T-helper 1 cell (primary cell): ENCODE data around the gene CAB39.
A peak's percentile ranks its signal among the peaks of the same experiment; 100 is the strongest.

Experiments
- DNase-seq, 5 donors: peaks; one replicate each; pipeline ENCODE4 v3.0.0-alpha.2; 2012 to 2020
- total RNA-seq, 4 donors: gene quantifications; one replicate each; lab custom pipeline; 2026; lab: John Stamatoyannopoulos, UW

CAB39 gene
- 137 to 190 (median 160) reads per million in 4 donors for total RNA-seq

DNA sequence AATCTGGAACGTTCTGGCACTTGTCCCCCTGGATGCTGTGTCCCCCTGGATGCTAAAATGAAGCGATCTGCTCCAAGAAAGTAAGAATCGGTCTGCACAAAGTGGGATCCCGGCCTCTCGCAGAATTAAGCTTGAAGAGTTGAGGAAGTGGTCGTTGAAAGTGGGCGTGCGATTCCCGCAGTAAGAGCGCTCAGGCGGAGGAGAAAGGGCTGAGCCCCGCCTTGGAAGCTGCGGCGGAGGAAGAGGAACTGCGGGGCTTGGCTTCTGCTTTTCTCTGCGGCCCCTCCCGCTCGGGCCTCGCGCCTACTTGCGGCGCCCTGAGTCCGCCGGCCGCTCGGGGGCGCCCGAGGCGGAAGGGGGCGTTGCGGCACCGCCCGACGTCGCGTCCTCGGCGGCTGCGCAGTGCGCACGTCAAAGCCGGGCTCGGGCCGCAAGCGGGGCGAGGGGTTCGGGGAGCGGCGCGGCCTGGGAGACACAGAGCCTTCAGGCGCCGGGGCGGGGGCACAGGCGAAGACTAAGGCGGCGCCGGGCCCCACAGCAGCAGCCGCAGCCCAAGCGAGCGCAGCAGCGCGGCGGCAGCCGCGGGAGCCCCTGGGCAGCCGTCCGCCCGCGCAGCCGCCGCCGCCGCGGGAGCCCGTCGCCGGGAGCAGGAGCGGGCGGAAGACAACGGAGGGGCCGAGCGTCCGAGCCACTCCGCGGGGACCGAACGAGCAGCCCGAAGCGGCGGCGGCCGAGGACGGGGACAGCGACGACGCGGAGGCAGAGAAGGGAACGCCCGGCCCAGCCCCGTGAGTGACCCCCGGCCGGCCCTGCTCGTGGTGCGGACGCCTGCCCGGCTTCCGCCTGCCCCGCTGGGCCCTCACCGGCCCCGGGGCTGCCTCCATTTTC, at the start of gene CAB39:
TSS of gene CAB39 (plus strand) at position 400 of the 888 bp plus-strand sequence. CDS start 47,160 bp downstream, outside the sequence.
- DNase-seq, result peak; percentile 78 to 91 (median 80)

DNA sequence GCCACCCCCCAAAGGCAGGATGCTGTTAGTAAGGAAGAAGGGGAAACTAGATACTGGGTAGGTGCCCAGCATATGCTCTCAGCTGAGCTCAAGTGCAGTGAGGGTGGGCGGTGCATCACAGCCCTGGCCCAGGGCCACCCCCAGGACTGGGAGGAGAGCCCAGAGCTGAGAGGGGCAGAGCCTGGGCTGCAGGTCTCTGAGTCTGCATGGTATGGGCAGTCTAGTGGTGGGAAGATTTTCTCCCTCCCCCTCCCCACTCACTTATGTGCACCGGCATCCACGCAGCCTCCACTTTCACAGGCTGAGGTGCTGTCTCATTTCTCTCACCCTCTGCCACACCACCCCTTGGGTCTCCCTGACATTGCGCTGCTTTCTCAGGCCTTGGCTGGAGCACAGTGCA, 48.5 kb upstream of the CAB39 start:
- peak in 1 of 5 donors; percentile 73 for DNase-seq

DNA sequence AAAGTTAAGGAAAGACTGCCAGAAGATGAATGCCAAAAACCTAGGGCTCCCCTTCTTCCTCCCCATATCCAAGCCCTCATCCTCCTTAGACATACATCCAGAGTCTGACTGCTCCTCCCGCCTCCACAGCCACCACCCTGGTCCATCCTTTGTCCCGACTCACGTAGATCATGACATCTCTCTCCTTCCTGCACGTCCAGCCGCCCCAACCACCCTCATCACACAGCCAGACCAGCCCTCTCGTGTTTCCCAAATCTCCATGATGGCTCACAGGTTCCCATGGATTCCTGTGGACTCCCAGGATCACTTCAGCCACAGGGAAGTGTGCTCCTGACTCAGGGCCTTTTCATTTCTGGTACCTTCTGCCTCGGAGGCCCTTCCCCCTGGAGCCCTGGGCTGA, 47.8 kb upstream of the CAB39 start:
- no peak for DNase-seq

DNA sequence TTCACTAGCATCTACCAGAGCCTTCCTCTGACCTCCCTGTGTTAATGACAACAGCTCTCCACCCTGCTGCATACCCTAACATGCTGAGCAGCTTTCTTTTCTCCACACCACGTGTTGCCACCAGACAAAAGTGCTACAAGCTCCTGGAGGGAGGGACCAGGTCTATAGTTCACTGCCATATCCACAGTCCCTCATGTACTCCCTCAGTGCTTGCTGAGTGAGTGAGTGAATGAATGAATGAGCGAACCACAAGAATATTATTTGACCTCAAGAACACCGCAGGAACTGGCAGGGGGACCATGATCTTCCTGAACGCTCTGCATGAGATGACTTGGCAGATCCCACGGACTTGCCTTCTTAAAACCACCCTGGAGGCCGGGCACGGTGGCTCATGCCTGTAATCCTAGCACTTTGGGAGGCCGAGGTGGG, 47.4 kb upstream of the CAB39 start:
- peak in 1 of 5 donors; percentile 68 for DNase-seq

DNA sequence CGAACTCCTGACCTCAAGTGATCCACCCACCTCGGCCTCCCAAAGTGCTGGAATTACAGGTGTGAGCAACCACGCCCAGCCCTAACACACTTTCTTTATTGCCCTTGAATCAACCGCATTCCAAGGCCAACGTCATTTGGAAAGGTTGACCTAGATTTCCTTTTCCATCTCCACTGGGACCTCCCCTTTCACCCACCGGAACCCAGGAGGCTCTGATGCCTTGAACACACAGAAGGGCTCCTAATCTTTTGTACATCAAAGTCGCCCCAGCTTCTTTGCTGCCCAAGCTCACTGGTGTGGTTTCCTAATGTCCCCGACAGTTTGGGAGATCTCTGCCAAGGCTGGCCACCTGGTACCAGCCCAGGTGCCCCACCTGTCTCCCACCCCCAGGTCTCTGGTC, 46.2 kb upstream of the CAB39 start:
- DNase-seq, result no peak

DNA sequence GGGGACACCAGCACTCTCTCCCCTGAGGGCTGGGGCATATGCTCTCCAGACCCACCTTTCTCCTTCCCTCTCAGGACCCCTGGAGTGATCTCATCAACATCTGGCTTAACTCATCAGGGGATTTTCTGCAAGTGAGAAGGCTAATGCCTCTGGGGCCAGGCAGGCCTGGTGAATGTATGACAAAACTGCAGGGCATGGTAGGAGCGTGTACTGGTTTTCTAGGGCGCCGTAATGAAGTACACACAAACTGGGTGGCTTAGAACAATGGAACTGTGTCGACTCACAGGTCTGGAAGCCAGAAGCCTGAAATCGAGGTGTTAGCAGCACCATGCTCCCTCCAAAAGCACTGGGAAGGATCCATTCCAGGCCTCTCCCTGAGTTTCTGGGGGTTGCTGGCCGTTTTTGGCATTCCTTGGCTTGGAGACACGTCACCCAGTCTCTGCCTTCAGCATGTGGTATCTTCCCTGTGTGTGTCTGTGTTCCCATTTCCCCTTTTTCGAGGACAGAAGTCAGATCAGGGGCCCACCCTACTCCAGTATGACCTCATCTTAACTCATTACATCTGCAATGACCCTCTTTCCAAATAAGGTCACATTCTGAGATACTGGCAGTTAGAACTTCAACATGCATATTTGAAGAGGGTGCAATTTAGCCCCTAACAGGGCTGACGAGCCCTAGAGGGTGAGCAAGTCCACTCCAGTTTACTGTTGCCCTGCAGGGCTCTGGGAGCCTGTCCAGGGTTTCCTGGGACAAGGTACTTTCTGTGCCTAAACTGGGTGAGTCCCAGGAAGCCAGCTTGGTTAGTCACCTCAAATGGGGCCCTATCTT, 45.5 kb upstream of the CAB39 start:
- DNase-seq, result peak in 1 of 5 donors; percentile 38

DNA sequence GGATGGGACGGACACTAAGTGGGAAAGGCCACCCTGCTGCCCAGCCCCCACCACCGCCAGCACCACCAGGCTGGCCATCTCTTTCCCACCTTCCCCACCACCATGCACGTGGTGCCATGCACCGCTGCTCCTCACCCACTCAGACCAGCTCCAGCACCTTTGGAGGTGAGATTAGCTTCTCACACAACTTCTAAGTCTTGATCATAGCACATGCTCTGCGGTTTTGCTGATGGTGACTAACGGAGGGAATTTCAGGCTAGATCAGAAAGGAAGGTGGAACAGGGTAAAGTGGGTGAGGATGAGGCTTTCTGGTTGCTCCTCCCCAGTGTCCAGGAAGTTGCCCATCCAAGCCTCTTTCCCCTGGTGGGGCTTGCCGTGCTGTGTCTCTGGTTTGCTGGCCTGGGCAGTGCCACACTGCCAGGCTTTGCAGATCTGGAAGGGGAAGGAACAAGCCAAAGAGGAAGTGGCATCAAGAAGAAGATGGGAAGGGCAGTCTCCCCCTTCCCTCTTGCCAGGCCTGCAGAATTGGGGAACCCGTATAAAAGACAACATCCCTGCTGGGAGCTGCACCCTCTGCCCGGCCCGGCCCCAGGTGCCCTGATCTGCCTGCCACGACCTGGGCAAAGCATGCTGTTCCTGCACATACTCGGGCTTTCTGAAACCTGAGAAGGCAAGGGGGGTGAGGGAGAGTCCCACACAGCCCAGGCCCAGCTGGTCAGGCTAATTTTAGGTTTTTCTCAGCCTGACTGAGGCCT, 44.3 kb upstream of the CAB39 start:
- peak in 1 of 5 donors; percentile 52 for DNase-seq

DNA sequence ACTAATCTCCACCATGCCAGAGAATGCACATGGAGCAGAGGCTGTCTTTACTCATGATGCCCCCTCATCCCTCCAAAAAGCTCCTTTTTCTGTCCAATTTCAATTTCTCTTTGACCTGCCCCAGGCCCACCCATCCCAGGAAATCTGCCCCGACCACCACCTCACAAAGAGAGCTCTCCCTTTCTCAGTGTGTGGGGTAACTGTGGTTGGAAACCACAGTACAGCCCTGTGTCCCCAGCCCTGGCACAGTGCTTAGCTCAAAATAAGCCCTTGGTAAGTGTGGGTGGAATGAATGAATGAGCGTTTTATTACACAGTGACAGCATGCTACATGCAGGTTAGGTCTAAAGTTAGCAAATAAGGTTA, 43.7 kb upstream of the CAB39 start:
- peak in 1 of 5 donors; percentile 28 for DNase-seq

DNA sequence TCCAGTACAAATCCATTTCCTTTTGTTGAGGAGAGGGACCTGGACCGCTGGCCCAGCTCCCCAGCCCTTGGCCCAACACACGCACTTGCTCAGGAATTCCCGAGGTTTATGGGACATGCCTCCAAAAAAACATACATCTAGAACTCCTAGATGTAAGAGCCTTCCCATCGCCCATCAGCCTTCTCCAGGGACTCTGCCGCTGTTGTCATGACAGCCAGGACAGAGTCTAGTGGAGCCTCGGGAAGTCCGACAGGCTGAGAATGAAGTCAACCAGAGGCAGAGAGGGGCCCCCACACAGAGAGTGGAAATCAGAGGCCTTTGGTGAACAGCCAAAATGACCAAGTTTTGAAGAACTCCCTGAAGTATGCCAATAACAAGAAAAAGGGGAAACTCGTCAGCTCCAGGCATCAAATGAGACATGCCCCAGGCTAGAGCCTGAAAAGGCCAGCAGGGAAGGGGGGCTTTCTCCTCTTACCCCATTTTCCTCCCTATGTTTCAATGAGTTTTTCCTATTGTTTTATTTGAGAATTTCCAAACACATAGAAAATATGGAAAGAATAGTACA, 43.2 kb upstream of the CAB39 start:
- DNase-seq, result no peak

DNA sequence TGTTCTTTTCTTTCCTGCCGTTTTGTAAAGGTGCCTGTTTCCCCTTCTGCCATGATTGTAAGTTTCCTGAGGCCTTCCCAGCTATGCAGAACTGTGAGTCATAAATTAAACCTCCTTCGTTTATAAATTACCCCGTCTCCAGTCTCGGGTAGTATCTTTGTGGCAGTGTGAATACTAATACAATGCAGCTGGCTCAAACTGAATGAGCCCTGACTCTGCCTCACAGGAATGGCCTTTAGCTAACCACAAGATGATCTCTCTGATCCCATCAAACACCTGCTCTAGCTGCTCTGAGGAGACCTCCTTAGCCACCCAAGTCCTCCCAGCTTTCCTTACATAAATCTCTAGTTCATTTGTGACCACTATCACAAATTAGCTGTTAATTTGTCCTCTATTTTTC, 41.5 kb upstream of the CAB39 start:
- no peak for DNase-seq

DNA sequence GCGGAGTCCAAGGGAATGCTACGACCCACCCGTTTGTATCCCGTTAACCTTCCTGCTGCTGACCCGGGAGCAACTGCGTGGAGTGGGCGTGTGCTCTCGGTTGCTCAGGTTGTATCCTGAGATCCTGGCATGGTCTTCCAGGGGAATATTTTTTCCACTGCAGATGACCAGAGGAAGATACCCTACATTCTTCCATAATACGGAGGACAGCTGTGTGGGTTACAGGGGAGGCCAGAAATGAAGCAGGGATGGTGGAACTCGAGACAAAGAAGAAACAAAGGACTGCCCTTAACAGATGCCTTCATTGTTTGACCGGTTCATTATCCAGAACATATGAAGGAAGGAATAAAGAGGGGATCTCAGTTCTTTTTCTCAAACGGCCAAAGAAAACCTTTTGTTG, 39.8 kb upstream of the CAB39 start:
- DNase-seq, result no peak

DNA sequence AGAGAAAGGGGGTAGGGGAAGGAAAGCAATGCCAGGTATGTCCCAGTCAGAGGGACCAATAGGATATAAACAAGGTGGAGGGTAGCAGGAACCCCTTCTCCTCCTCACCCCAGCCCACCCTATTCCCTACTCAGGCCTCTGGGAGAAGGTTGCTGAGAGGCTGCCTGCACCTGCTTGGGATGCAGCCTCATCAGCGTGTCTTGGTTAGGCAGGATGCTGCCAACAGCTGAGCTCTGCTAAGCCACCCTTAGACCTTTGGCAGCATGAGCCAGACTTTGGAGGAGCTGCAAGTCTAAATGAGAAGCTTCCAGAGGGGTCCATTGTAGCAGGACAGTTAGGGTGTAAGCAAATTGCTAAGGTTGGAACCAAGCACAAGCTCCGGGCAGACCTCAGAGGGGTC, 38.2 kb upstream of the CAB39 start:
- DNase-seq, result no peak

DNA sequence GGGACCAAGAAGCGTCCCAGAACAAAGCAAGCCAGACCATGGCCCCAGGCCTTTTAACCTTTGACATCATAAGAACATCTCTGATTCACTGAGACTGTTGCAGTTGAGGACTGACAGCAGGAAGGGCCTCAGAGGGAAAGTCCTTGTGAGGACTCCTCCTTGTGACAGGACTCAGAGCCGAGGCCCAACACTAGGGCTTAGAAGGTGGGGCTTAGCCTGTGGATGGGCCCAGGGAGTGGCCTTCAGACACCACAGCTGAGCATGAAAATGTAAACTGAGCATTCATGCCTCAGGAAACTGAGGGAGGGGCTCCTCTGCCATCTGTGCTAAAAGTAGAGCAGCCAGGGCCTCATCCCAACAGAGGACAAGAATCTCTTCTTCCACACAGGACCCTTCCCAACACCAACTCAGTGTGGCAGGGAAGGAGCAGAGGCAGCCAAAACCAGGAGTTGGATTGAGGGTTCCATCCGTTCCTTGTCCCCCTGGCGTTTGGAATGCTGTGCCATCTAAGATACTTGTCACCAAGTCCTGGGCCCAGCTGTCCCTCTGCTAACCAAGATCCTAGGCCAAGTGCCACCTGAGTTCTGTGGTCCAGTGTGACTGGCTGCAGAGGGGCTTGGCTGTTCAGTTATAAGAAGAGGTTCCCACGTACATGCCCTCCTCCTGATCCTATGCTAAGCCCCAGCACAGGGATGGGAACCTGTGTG, 37.5 kb upstream of the CAB39 start:
- DNase-seq, result no peak

DNA sequence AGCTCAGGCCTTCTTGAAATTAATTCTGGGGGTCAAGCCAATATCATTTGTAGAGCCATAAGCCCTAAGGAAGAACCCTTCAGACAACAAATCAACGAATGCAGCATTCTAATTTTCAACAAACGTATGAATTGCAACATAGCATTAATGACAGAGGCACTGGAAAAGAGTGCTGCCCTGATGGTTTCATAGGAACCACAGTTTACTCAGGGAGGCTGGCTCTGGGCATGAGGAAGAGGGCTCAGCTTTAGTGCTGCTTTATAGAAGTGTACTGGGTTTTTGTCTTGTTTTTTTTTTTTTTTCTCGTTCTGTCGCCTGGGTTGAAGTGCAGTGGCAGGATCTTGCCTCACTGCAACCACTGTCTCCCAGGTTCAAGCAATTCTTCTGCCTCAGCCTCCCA, 36.1 kb upstream of the CAB39 start:
- DNase-seq, result no peak

DNA sequence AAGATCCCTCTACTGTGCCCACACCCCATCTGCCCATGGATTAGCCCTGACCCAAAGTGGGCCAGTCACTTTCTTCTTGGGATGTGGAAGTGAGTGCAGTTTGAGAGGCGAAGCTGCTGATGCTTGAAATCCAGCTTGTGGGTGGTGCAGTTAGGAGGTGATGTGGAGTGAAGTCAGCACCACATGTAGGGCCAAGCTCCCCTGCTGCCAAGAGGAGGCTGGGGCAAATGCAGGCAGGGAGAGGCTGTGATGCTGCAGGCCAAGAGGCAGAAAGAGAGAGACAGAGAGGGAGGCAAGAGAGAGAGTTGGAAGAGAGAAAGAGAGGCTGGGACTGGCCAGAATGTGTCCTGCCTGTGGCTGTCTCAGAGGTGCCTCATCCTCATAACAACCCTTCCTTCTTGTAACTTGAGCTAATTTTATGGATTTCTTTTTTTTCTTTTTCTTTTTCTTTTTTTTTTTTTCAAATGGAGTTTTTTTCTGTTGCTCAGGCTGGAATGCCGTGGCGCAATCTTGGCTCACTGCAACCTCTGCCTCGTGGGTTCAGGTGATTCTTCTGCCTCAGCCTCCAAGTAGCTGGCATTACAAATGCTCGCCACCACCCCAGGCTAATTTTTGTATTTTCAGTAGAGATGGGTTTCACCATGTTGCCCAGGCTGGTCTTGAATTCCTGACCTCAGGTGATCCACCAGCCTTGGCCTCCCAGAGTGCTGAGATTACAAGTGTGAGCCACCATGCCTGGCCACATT, 35.3 kb upstream of the CAB39 start:
- DNase-seq, result peak in 1 of 5 donors; percentile 31

DNA sequence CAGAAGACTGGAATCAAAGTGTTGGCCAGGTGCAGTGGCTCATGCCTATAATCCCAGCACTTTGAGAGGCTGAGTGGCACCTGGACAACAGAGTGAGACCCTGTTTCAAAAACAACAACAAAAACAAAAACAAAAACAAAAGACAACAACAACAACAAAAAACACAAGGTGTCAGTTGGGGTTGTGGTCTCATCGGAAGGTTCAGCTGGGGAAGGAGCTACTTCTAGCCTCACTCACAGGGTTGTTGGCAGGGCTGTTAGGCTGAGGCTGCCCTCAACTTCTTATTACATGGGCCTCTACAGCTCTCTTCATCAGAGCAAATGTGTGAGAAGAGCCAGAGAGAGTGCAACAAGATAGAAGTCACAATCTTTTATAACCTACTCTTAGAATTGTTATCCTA, 34.6 kb upstream of the CAB39 start:
- no peak for DNase-seq

DNA sequence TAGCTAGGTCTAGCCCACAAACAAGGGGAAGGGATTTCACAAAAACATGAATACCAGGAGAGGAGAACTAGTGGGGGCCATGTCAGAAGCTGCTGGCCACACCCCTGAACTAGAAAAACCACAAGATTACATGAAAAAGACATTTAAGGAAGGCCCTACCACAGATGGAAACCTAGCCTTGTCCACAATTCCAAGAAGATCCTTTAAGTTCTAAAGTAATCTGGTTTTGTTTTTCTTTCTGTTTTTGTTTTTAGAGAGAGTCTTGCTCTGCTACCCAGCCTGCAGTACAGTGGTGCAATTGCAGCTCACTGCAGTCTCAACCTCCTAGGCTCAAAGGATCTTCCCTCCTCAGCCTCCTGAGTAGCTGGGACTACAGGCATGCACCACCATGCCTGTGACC, 34.2 kb upstream of the CAB39 start:
- DNase-seq, result peak in 1 of 5 donors; percentile 87

DNA sequence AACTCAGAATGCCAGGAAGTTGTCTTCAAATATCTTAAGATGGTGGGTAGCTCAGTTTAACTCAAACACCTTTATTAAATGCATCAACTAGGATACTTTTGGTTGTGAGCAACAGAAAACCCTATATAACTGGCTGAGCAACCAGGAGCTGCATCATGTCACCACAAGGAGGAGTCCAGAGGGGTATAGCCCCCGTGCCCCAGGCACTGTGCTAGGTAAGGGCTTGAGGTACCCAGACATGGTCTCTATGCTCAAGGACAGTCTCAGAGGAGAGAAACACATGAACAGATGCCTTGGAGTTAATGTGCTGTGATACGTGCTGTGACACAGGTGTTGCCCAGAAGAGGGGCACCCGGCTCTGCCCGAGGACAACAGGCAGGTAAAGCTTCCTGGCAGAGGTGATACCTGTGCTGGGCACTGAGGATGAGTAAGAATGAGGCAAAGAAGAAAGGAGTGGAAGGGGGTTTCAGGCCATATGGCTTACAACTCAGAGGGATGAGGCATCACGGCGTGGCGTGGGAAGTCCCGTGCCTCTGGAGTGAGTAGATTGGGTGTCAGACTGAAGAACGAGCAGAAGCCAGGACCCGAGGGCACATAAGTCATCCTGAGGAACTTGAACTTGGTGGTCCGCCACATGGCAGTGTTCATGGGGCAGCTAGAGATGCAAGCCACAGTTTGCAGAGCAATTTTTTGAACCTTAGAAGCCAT, 32.0 kb upstream of the CAB39 start:
- no peak for DNase-seq

DNA sequence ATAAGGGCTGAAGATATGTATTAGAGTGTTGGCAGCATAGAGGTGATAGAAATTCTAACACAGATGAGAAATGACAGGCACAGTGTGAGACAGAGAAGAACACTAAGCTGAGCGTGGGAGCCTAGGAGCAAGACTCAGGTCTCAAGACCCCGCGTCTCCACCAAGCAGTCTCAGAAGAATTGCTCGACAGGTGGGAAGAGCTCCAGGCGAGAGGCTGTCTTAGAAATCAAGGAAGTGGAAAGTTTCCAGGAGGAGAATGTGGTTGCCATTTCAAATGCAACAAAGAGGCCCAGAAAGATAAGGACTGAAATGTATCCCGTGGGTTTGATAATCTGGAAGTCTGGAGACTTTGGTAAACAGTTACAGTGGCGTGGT, 31.5 kb upstream of the CAB39 start:
- DNase-seq, result no peak

DNA sequence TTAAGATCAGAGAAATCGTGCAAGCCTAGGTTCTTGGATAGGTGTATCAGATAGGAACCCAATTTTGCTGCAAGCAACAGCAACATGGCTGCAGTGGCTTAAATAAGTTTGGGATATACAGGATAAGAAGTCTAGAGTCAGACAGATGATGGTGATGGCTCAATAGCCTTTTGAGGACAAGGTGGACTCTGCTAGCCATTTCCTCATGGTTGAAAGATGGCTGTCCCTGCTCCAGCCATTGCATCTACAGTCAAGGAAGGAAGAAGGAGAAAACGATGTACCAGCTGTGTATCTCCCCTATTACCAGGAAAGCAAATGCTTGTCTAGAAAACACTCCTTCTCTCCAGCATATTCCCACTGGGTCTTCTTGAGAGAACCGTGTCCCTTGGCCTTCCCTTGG, 30.1 kb upstream of the CAB39 start:
- no peak for DNase-seq
